ENCODE data around the gene KCNJ14.

- TF ChIP-seq CTCF (IDR thresholded peaks at IDR 0.05; ENCODE audit: borderline replicate concordance, extremely low read depth, low read length, poor library complexity, severe bottlenecking) (no peak), EZH2 (IDR thresholded peaks at IDR 0.05; ENCODE audit: borderline replicate concordance, low read depth, low read length, severe bottlenecking) (no peak)
These were observed 6.2 kb downstream of the KCNJ14 start for GRCh38 chr19:48461651-48461981.
